ENCODE measurements around the gene MYLK3.

Gene MYLK3

GRCh38 chr16:46782320-46782719, 34.2 kb upstream of the MYLK3 start:
- Mint-ChIP-seq H3K9me3 (peaks cover 9% of the 10 kb centered on the region), H3K4me3 (no peak overlapping the region), H3K4me1 (no peaks in the 10 kb centered on the region), H3K27me3 (peaks cover 16% of the 10 kb centered on the region), H3K36me3 (ENCODE audit: insufficient read depth) (no peaks in the 10 kb centered on the region), H3K27ac (ENCODE audit: low read depth) (no peak overlapping the region)
- ATAC-seq (replicated peaks; ENCODE audit: extremely low read depth, poor library complexity, severe bottlenecking): no peak
- no peak for DNase-seq (ENCODE audit: low spot score in 2 of 2)

GRCh38 chr16:46777804-46778203, 29.7 kb upstream of the MYLK3 start:
- Mint-ChIP-seq H3K27me3 (peaks cover 16% of the 10 kb centered on the region), H3K9me3 (no peaks in the 10 kb centered on the region), H3K27ac (ENCODE audit: low read depth) (no peak overlapping the region), H3K4me1 (no peaks in the 10 kb centered on the region), H3K4me3 (no peak overlapping the region), H3K36me3 (ENCODE audit: insufficient read depth) (no peaks in the 10 kb centered on the region)
- no peak for ATAC-seq (replicated peaks; ENCODE audit: extremely low read depth, poor library complexity, severe bottlenecking)
- no peak for DNase-seq (ENCODE audit: low spot score in 2 of 2)

DNA sequence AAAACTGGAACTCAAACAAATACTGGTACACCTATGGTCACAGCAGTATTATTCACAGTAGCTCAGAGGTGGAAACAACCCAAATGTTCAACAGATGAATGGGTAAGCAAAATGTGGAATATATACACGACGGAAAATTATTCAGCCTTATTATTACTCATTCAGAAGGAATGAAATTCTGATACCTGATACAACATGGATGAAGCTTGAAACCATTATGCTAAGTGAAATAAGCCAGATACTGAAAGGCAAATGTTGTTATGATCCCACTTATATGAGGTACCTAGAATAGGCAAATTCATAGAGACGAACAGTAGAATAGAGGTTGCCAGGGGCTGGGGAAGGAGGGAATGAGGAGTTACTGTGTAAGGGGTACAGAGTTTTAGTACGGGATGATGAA, 27.1 kb upstream of the MYLK3 start:
- H3K36me3 Mint-ChIP-seq (ENCODE audit: insufficient read depth): no peaks in the 10 kb centered on the region
- no peak overlapping the region for H3K27ac Mint-ChIP-seq (ENCODE audit: low read depth)
- H3K27me3 Mint-ChIP-seq: peaks cover 15% of the 10 kb centered on the region
- ATAC-seq (replicated peaks; ENCODE audit: extremely low read depth, poor library complexity, severe bottlenecking): no peak
- no peaks in the 10 kb centered on the region for H3K4me1 Mint-ChIP-seq
- H3K9me3 Mint-ChIP-seq: no peaks in the 10 kb centered on the region
- H3K4me3 Mint-ChIP-seq: no peak overlapping the region
- no peak for DNase-seq (ENCODE audit: low spot score in 2 of 2)

DNA sequence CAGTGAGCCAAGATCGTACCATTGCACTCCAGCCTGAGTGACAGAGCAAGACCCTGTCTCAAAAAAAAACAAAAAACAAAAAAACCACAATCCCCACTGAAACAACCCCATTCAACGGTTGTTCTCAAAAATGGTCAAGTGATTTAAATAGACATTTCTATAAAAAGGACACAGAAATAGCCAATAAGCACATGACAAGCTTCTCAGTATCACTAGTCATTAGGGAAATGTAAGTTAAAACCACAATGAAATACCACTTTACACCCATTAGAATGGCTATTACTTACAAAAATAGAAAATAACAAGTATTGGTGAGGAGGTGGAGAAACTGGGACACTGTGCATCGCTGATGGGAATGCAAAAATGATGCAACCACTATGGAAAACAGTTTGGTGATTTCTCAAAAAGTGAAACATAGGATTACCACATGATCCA, 26.6 kb upstream of the MYLK3 start:
- no peaks in the 10 kb centered on the region for H3K36me3 Mint-ChIP-seq (ENCODE audit: insufficient read depth)
- ATAC-seq (replicated peaks; ENCODE audit: extremely low read depth, poor library complexity, severe bottlenecking): no peak

DNA sequence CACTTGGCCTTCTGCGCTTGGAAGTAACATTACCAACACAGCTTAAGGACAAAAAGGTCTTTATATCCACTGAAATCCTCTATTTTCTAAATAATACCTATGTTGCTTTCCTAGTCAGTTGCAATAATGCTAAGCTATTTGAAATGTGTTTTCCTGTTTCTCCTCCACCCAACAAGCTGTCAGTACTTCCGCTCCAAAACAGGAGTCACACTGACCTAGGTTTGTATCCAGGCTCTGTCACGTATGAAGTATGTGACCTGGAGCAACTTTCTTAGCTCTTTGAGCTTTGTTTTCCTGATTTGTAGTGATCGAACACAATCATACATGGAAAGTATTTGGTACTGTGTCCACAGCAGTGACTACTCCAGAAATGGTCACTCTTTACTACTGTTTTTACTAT, 24.3 kb upstream of the MYLK3 start:
- no peak overlapping the region for H3K4me3 Mint-ChIP-seq
- H3K27ac Mint-ChIP-seq (ENCODE audit: low read depth): no peak overlapping the region
- H3K36me3 Mint-ChIP-seq (ENCODE audit: insufficient read depth): no peaks in the 10 kb centered on the region
- no peaks in the 10 kb centered on the region for H3K4me1 Mint-ChIP-seq
- no peaks in the 10 kb centered on the region for H3K27me3 Mint-ChIP-seq
- ATAC-seq (replicated peaks; ENCODE audit: extremely low read depth, poor library complexity, severe bottlenecking) (no peak), DNase-seq (ENCODE audit: low spot score in 2 of 2) (no peak)
- no peaks in the 10 kb centered on the region for H3K9me3 Mint-ChIP-seq

More for the DNA sequence above, 26.6 kb upstream of the MYLK3 start:
- Mint-ChIP-seq H3K9me3 (no peaks in the 10 kb centered on the region), H3K4me3 (no peak overlapping the region), H3K27ac (ENCODE audit: low read depth) (no peak overlapping the region), H3K27me3 (peaks cover 11% of the 10 kb centered on the region), H3K4me1 (no peaks in the 10 kb centered on the region)
- no peak for DNase-seq (ENCODE audit: low spot score in 2 of 2)

GRCh38 chr16:46768809-46769208, 20.7 kb upstream of the MYLK3 start:
- Mint-ChIP-seq H3K4me3 (no peak overlapping the region), H3K27me3 (peaks cover 6% of the 10 kb centered on the region), H3K9me3 (no peaks in the 10 kb centered on the region), H3K27ac (ENCODE audit: low read depth) (no peak overlapping the region), H3K36me3 (ENCODE audit: insufficient read depth) (no peaks in the 10 kb centered on the region), H3K4me1 (peaks cover 5% of the 10 kb centered on the region)
- DNase-seq (ENCODE audit: low spot score in 2 of 2) (no peak), ATAC-seq (replicated peaks; ENCODE audit: extremely low read depth, poor library complexity, severe bottlenecking) (no peak)

DNA sequence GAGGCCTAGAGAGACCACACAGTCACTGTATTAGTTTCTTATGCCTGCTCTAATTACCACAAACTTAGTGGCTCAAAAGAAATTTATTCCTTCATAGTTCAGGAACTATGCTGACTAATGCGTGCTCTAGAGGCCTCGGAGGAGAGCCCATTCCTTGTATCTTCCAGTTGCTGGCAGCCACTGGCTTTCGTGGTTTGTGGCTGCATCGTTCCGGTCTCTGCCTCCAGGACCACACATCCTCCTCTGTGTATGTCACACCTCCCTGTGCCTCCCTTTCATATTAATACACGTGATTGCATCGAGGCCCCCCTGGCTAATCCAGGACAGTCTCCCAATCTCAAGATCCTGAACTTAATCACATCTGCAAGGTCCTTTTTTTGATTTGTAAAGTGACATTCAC, 16.9 kb upstream of the MYLK3 start:
- H3K36me3 Mint-ChIP-seq (ENCODE audit: insufficient read depth): no peaks in the 10 kb centered on the region
- DNase-seq (ENCODE audit: low spot score in 2 of 2) (no peak), ATAC-seq (replicated peaks; ENCODE audit: extremely low read depth, poor library complexity, severe bottlenecking) (no peak)
- no peak overlapping the region for H3K27ac Mint-ChIP-seq (ENCODE audit: low read depth)
- H3K4me3 Mint-ChIP-seq: no peak overlapping the region
- H3K27me3 Mint-ChIP-seq: peaks cover 13% of the 10 kb centered on the region
- H3K9me3 Mint-ChIP-seq: no peaks in the 10 kb centered on the region
- H3K4me1 Mint-ChIP-seq: peaks cover 5% of the 10 kb centered on the region

DNA sequence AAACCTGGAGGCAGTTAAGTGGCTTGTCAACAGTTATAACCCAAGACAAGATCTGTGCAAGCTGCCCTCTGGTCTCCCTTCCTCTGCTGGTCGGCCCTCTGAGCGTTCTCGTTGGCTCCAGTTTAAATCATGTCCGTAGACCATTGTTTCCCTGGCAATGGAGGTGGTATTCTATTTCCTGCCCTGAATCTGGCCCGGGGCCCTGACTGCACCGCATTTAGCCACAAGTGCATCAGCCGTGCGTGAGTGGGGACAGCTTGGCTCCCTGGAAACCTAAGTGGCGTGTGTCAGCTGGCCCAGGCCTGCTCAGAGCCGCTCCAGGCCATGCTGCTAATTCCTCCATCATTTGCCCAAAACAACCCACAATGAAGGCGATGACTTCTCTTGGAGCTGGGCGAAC, 15.0 kb upstream of the MYLK3 start:
- no peak overlapping the region for H3K4me3 Mint-ChIP-seq
- H3K27ac Mint-ChIP-seq (ENCODE audit: low read depth): no peak overlapping the region
- H3K36me3 Mint-ChIP-seq (ENCODE audit: insufficient read depth): no peaks in the 10 kb centered on the region

GRCh38 chr16:46762583-46762982, 14.4 kb upstream of the MYLK3 start:
- Mint-ChIP-seq H3K36me3 (ENCODE audit: insufficient read depth) (no peaks in the 10 kb centered on the region), H3K4me3 (no peak overlapping the region), H3K27ac (ENCODE audit: low read depth) (no peak overlapping the region), H3K4me1 (peaks cover 5% of the 10 kb centered on the region), H3K27me3 (peaks cover 25% of the 10 kb centered on the region), H3K9me3 (no peaks in the 10 kb centered on the region)
- ATAC-seq (replicated peaks; ENCODE audit: extremely low read depth, poor library complexity, severe bottlenecking): no peak
- no peak for DNase-seq (ENCODE audit: low spot score in 2 of 2)

More for the DNA sequence above, 15.0 kb upstream of the MYLK3 start:
- peaks cover 21% of the 10 kb centered on the region for H3K27me3 Mint-ChIP-seq
- H3K9me3 Mint-ChIP-seq: no peaks in the 10 kb centered on the region
- H3K4me1 Mint-ChIP-seq: peaks cover 5% of the 10 kb centered on the region
- DNase-seq (ENCODE audit: low spot score in 2 of 2) (no peak), ATAC-seq (replicated peaks; ENCODE audit: extremely low read depth, poor library complexity, severe bottlenecking) (no peak)

- H3K4me1 Mint-ChIP-seq: no peaks in the 10 kb centered on the region
- ATAC-seq (replicated peaks; ENCODE audit: extremely low read depth, poor library complexity, severe bottlenecking) (no peak), DNase-seq (ENCODE audit: low spot score in 2 of 2) (no peak)
- no peak overlapping the region for H3K4me3 Mint-ChIP-seq
- peaks cover 19% of the 10 kb centered on the region for H3K27me3 Mint-ChIP-seq
- H3K36me3 Mint-ChIP-seq (ENCODE audit: insufficient read depth): no peaks in the 10 kb centered on the region
- H3K27ac Mint-ChIP-seq (ENCODE audit: low read depth): no peak overlapping the region
- H3K9me3 Mint-ChIP-seq: no peaks in the 10 kb centered on the region
These were observed 11.2 kb upstream of the MYLK3 start for GRCh38 chr16:46759309-46759708.

- Mint-ChIP-seq H3K4me3 (no peak overlapping the region), H3K9me3 (no peaks in the 10 kb centered on the region), H3K36me3 (ENCODE audit: insufficient read depth) (no peaks in the 10 kb centered on the region), H3K27ac (ENCODE audit: low read depth) (no peak overlapping the region), H3K27me3 (peaks cover 19% of the 10 kb centered on the region), H3K4me1 (no peaks in the 10 kb centered on the region)
- ATAC-seq (replicated peaks; ENCODE audit: extremely low read depth, poor library complexity, severe bottlenecking) (no peak), DNase-seq (ENCODE audit: low spot score in 2 of 2) (no peak)
These were observed 9.4 kb upstream of the MYLK3 start for GRCh38 chr16:46757339-46758050.

DNA sequence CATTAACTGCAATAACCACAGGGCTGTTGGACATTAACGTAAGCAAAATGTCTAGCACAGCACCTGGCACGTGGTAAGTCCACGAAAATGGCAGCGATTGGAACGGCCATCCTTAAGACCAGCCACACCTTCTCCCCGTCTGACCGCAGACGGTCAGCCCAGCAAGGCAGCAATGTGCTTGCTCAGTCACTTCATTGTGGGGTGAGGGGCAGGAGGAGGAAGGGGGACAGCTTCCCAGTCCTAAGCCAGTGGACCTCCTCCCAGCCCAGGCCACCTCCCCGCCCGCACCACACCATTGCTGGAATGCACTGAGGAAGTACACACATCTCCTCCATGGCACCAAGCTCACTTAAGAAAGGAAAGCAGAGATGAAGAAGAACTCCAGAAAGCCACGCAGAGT, 8.6 kb upstream of the MYLK3 start:
- Mint-ChIP-seq H3K36me3 (ENCODE audit: insufficient read depth) (no peaks in the 10 kb centered on the region), H3K4me1 (no peaks in the 10 kb centered on the region), H3K27me3 (peaks cover 19% of the 10 kb centered on the region), H3K4me3 (no peak overlapping the region), H3K27ac (ENCODE audit: low read depth) (no peak overlapping the region), H3K9me3 (no peaks in the 10 kb centered on the region)
- ATAC-seq (replicated peaks; ENCODE audit: extremely low read depth, poor library complexity, severe bottlenecking) (no peak), DNase-seq (ENCODE audit: low spot score in 2 of 2) (no peak)

DNA sequence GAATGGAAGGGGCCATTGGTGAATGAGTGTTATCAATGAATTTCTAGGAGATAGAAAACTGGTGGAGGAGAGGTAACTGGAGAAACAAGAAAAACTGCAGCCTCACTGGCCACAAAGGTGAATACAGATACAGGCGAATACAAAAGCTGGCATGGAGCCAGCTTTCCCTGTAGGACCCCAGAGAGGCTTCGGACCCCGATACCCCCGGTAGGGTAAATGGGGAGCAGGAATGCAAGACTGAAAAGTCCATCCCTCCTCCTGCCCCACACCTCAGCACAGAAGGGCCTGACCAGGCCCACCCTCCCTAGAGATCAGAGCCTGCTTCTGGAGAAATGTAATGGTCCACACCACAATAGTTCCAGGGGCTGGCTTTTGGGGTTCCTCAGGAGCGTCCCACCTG, 4.9 kb upstream of the MYLK3 start:
- no peak for ATAC-seq (replicated peaks; ENCODE audit: extremely low read depth, poor library complexity, severe bottlenecking)
- DNase-seq (ENCODE audit: low spot score in 2 of 2): no peak
- H3K4me3 Mint-ChIP-seq: no peak overlapping the region
- H3K36me3 Mint-ChIP-seq (ENCODE audit: insufficient read depth): peaks cover 2% of the 10 kb centered on the region
- H3K27me3 Mint-ChIP-seq: peaks cover 2% of the 10 kb centered on the region
- H3K9me3 Mint-ChIP-seq: no peaks in the 10 kb centered on the region
- H3K27ac Mint-ChIP-seq (ENCODE audit: low read depth): no peak overlapping the region
- no peaks in the 10 kb centered on the region for H3K4me1 Mint-ChIP-seq

All from central memory CD8-positive, alpha-beta T cell (primary cell).